HL-60 (cell line): ENCODE data around the gene ZSWIM4.

Experiments used
- DNase-seq, 2 experiments: peaks; one replicate each; pipeline ENCODE4 v3.0.0-alpha.2; 2010 to 2020; ENCODE audit warnings: low read depth in 1 of 2, low spot score in 1 of 2
- H3K27ac ChIP-seq: fragments of 250-450 bp; sonication (Bioruptor Pico); replicated peaks from 2 replicates; pipeline ENCODE4 v1.5.1; 2020; ENCODE audit warnings: mild to moderate bottlenecking, moderate library complexity
- H3K27me3 ChIP-seq: fragments of 250-450 bp; sonication (Bioruptor Pico); 2 replicates; pipeline ENCODE4 v1.5.1; 2021; ENCODE audit warnings: mild to moderate bottlenecking, moderate library complexity; ENCODE audit not compliant: insufficient read depth, poor library complexity, severe bottlenecking
- H3K4me3 ChIP-seq: replicated peaks from 2 replicates; pipeline ENCODE4 v1.5.1; 2011; ENCODE audit warnings: mild to moderate bottlenecking, control low read depth, low read length; ENCODE audit not compliant: insufficient read depth
- GABPA ChIP-seq: IDR thresholded peaks from 2 replicates; pipeline ENCODE4 v1.6.1; 2012; ENCODE audit warnings: low read depth
- POLR2AphosphoS5 ChIP-seq: IDR thresholded peaks from 2 replicates; pipeline ENCODE4 v1.6.1; 2012; ENCODE audit warnings: low read depth
- SPI1 ChIP-seq: IDR thresholded peaks from 2 replicates; pipeline ENCODE4 v1.6.1; 2012; ENCODE audit warnings: low read depth, mild to moderate bottlenecking, borderline replicate concordance
- TF ChIP-seq, protein P1 (sequence below): IDR thresholded peaks from 2 replicates; pipeline ENCODE4 v1.6.1; 2012; ENCODE audit warnings: low read depth; ENCODE audit not compliant: insufficient replicate concordance
- TF ChIP-seq, protein P2 (sequence below): IDR thresholded peaks from one replicate; pipeline ENCODE4 v1.5.1; 2011; ENCODE audit warnings: low read length, control low read depth, inconsistent platforms; ENCODE audit not compliant: insufficient read depth

The ZSWIM4 gene

DNA sequence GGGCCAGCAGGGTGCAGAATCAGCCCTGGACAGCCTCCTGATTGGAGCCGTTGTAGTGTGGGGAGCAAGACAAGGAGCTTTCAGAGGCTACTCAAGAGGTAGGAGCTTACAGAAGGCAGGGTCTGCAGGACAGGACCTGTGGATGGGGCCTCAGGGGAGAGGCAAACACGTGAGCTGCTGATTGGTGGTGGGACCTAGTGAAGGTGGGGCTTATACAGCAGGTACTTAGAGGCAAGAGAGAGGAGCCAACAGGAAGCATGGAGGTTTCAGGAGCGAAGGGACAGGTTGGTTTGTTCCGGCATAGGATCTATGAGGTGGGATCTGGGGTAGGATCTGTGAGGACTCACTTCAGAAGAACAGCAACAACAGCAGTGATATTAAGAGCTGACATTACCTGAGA lies 32.4 kb downstream of the ZSWIM4 start:
- DNase-seq = no peak
- TF ChIP-seq POLR2AphosphoS5 (no peak), SPI1 (no peak), GABPA (no peak)
- TF ChIP-seq, protein P1, sequence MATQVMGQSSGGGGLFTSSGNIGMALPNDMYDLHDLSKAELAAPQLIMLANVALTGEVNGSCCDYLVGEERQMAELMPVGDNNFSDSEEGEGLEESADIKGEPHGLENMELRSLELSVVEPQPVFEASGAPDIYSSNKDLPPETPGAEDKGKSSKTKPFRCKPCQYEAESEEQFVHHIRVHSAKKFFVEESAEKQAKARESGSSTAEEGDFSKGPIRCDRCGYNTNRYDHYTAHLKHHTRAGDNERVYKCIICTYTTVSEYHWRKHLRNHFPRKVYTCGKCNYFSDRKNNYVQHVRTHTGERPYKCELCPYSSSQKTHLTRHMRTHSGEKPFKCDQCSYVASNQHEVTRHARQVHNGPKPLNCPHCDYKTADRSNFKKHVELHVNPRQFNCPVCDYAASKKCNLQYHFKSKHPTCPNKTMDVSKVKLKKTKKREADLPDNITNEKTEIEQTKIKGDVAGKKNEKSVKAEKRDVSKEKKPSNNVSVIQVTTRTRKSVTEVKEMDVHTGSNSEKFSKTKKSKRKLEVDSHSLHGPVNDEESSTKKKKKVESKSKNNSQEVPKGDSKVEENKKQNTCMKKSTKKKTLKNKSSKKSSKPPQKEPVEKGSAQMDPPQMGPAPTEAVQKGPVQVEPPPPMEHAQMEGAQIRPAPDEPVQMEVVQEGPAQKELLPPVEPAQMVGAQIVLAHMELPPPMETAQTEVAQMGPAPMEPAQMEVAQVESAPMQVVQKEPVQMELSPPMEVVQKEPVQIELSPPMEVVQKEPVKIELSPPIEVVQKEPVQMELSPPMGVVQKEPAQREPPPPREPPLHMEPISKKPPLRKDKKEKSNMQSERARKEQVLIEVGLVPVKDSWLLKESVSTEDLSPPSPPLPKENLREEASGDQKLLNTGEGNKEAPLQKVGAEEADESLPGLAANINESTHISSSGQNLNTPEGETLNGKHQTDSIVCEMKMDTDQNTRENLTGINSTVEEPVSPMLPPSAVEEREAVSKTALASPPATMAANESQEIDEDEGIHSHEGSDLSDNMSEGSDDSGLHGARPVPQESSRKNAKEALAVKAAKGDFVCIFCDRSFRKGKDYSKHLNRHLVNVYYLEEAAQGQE = no peak
- TF ChIP-seq, protein P2, sequence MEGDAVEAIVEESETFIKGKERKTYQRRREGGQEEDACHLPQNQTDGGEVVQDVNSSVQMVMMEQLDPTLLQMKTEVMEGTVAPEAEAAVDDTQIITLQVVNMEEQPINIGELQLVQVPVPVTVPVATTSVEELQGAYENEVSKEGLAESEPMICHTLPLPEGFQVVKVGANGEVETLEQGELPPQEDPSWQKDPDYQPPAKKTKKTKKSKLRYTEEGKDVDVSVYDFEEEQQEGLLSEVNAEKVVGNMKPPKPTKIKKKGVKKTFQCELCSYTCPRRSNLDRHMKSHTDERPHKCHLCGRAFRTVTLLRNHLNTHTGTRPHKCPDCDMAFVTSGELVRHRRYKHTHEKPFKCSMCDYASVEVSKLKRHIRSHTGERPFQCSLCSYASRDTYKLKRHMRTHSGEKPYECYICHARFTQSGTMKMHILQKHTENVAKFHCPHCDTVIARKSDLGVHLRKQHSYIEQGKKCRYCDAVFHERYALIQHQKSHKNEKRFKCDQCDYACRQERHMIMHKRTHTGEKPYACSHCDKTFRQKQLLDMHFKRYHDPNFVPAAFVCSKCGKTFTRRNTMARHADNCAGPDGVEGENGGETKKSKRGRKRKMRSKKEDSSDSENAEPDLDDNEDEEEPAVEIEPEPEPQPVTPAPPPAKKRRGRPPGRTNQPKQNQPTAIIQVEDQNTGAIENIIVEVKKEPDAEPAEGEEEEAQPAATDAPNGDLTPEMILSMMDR = no peak
- Histone ChIP-seq H3K4me3 (no peak overlapping the region), H3K27me3 (no peaks in the 10 kb centered on the region), H3K27ac (no peak overlapping the region)

DNA sequence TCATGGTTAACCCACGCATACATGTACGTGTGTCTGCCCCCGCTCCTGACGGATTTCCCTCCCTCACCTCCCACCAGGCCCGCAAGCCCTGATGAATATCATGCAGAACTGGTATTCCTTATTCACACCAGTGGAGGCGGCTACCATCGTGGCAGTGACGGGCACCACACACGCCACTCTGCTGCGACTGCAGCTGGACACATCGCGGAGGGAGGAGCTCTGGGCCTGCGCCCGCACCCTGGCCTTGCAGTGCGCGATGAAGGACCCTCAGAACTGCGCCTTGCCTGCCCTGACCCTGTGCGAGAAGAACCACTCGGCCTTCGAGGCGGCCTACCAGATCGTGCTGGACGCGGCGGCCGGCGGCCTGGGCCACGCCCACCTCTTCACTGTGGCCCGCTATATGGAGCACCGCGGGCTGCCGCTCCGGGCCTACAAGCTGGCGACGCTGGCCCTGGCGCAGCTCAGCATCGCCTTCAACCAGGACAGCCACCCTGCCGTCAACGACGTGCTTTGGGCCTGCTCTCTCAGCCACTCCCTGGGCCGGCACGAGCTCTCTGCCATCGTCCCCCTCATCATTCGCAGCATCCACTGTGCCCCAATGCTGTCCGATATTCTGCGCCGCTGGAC lies 35.0 kb downstream of the ZSWIM4 start:
- no peaks in the 10 kb centered on the region for H3K27me3 ChIP-seq
- no peak overlapping the region for H3K27ac ChIP-seq
- TF ChIP-seq GABPA (no peak), POLR2AphosphoS5 (no peak), SPI1 (no peak)
- TF ChIP-seq, protein P2 = no peak
- TF ChIP-seq, protein P1 = no peak
- DNase-seq = no peak
- H3K4me3 ChIP-seq = no peak overlapping the region

DNA sequence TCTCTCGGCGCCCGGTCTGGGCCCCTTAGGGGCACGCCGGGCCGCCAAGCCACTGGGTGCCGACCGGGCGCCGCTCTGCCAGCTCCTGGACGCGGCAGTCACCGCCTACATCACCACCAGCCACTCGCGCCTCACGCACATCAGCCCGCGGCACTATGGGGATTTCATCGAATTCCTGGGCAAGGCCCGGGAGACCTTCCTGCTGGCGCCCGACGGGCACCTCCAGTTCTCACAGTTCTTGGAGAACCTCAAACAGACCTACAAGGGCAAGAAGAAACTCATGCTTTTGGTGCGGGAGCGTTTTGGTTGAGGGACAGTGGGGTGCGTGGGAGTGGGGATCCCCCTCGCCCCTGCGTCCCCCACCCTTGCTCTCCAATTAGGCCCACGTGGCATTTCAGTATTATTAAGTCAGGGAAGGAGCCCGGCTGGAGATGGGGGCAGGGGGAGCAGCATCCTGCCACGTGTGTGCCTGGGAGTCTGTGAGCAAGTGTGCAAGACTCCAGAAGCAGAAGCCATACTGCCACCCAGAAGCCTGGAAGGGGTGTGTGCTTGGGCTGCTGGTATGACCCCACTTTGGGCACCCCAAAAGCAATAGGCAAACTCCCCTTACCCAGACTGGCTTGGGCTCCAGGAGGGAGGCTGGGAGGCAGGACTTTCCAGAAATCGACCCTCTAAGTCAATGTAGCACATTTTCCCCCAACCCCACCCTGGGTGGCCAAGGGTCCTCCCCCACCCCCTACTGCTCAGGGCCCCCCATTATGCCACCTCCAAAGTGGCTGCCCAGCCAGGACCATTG lies 35.7 kb downstream of the ZSWIM4 start:
- DNase-seq = no peak
- H3K27me3 ChIP-seq = no peaks in the 10 kb centered on the region
- no peak overlapping the region for H3K4me3 ChIP-seq
- H3K27ac ChIP-seq = no peak overlapping the region
- TF ChIP-seq, protein P1 = no peak
- TF ChIP-seq SPI1 (no peak), POLR2AphosphoS5 (0 out of 2 replicates have a peak, but pooled peaks have one; percentile 5)
- TF ChIP-seq, protein P2 = no peak
